Heart right ventricle (tissue), 16 donors: ENCODE measurements around the gene POLK. TPM values are rescaled to one million over a fixed set of nuclear protein-coding genes. Genes with fewer than 3 reads are reported as not detected.
"Not testable (repeated sequence)": the region's sequence is repeated elsewhere in the genome, so short reads cannot be mapped to it uniquely, and the experiment has no call there.

ENCODE experiments used
- ATAC-seq, 8 donors: fragments of 200-7000 bp; cut with Tn5 transposase; one replicate each; pipeline ENCODE4 v1.9.1; 2020; ENCODE audit warnings: mild to moderate bottlenecking in 8 of 8, moderate library complexity in 8 of 8, moderate number of reproducible peaks in 1 of 8
- DNase-seq, 2 donors: peaks; one replicate each; pipeline ENCODE4 v3.0.0-alpha.2; 2020
- H3K27ac ChIP-seq, 10 donors: fragments of 200-600 bp; sonication (generic) in 2 of 10; one replicate each; pipeline versions ENCODE4 v1.5.0 to v1.8.0; 2020 to 2022; ENCODE audit warnings: mild to moderate bottlenecking in 3 of 10
- H3K27me3 ChIP-seq, 7 donors: fragments of 200-600 bp; one replicate each; pipeline ENCODE4 v1.8.0; 2021 to 2022; ENCODE audit warnings: mild to moderate bottlenecking in 2 of 7
- H3K36me3 ChIP-seq, 9 donors: fragments of 200-600 bp; sonication (generic) in 1 of 9; one replicate each; pipeline versions ENCODE4 v1.5.0 to v1.8.0; 2020 to 2022; ENCODE audit warnings: mild to moderate bottlenecking in 2 of 9
- H3K4me1 ChIP-seq, 9 donors: fragments of 200-600 bp; sonication (generic) in 1 of 9; one replicate each; pipeline versions ENCODE4 v1.5.0 to v1.8.0; 2020 to 2022; ENCODE audit warnings: mild to moderate bottlenecking in 4 of 9
- H3K4me3 ChIP-seq, 10 donors: fragments of 200-600 bp; sonication (generic) in 2 of 10; one replicate each; pipeline versions ENCODE4 v1.5.0 to v1.8.0; 2020 to 2022; ENCODE audit warnings: mild to moderate bottlenecking in 7 of 10, moderate library complexity in 2 of 10
- H3K9me3 ChIP-seq, 11 donors: fragments of 200-600 bp in 10 of 11; sonication (generic) in 2 of 11; one replicate each; pipeline versions ENCODE4 v1.5.0 to v1.8.0; 2013 to 2022; ENCODE audit warnings: mild to moderate bottlenecking in 2 of 11, control low read depth in 1 of 11, moderate library complexity in 1 of 11
- WGBS, 2 donors: extraction: QIAGEN DNeasy Blood & Tissue Kit; methylation state at CpG; one replicate each; pipeline ENCODE4 v1.1.7; 2013; ENCODE audit warnings: inconsistent platforms in 1 of 2; 5-methylcytosine and 5-hydroxymethylcytosine counted together
- intact Hi-C, 10 donors: fragments of 100-400 bp; cut with DNase I; formaldehyde crosslinking; loops; one replicate each; pipeline versions ENCODE4 v1.11.1 to v1.14.2; 2022
- polyA plus RNA-seq, 2 donors: library from polyadenylated mRNA; stranded (reverse); fragments of 200-250 nt; gene quantifications; one replicate each; pipeline ENCODE4 v1.2.3, GENCODE V29; 2013
- total RNA-seq, 10 donors: library from RNA; stranded (reverse); fragmentation: NEBNext Ultra II Directional in 3 of 10; extraction: Animal tissue kit (Norgen Biotek cat#: 25700) in 3 of 10; gene quantifications; one replicate each; pipeline versions ENCODE4 v1.2.1 to v1.2.4, GENCODE V29; 2021 to 2023
- TF ChIP-seq, protein P1 (sequence below), 9 donors: fragments of 200-600 bp; sonication (generic) in 2 of 9; IDR thresholded peaks; one replicate each; pipeline versions ENCODE4 v1.5.0 to v1.8.0; 2021 to 2022; ENCODE audit warnings: antibody characterized with exemption in 9 of 9, mild to moderate bottlenecking in 5 of 9, moderate library complexity in 1 of 9
- donor health status: Arrhythmogenic right ventricular cardiomyopathy.
- donor health status: ischemic (EF 13 %, LVEDD 7.1; RV severe dilation, severe dysfunction).
- donor health status: healthy with polysubstance abuse.
- donor health status: DM: no; HTN: yes; CAD: no.
- donor health status: DM: no; HTN: no; CAD: no.
- donor health status: ischemic (EF 25% LVEDD 6.9; RV normal size, moderate dysfunction).
- donor health status: ischemic (EF 25% LVEDD 5.7; RV mildly dilated, moderate dysfunction).
- donor health status: healthy.
- donor health status: DM: yes; HTN: yes; CAD: no.
- donor health status: Ischemic cardiomyopathy.
- donor health status: ischemic (EF 35%, LVEDD 5.7; RV mildly dilated, moderate dysfunction).
- donor health status: nonischemic (EF 11% LVEDD 7.7; RV severe dilation, severe dysfunction).
- donor health status: DM: yes; HTN: yes; CAD: no.
- donor health status: PGD.
- donor health status: ischemic (EF 29% LVEDD 5.4; RV normal size, mild dysfunction).
- donor health status: nonischemic (EF 23%, LVEDD 6.1; RV moderate dilation, normal function).

The POLK gene
- total and polyA plus RNA-seq, 12 donors, result 4.0 to 27.2 (median 22.6) TPM

DNA sequence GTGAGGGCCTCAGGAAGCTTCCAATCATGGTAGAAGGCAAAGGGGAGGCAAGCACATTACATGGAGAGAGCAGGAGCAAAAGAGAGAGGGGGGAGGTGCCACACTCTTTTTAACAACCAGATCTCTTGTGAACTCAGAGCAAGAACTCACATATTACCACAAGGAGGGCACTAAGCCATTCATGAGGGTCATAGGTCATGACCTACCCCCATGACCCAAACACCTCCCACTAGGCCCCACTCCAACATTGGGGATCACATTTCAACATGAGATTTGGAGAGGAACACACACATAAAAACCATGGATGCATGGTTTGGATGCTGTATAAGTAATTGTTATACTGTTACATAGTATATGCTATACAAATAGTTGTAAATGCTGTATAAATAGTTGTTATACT is 17.5 kb downstream of the POLK start:
- TF ChIP-seq, protein P1, sequence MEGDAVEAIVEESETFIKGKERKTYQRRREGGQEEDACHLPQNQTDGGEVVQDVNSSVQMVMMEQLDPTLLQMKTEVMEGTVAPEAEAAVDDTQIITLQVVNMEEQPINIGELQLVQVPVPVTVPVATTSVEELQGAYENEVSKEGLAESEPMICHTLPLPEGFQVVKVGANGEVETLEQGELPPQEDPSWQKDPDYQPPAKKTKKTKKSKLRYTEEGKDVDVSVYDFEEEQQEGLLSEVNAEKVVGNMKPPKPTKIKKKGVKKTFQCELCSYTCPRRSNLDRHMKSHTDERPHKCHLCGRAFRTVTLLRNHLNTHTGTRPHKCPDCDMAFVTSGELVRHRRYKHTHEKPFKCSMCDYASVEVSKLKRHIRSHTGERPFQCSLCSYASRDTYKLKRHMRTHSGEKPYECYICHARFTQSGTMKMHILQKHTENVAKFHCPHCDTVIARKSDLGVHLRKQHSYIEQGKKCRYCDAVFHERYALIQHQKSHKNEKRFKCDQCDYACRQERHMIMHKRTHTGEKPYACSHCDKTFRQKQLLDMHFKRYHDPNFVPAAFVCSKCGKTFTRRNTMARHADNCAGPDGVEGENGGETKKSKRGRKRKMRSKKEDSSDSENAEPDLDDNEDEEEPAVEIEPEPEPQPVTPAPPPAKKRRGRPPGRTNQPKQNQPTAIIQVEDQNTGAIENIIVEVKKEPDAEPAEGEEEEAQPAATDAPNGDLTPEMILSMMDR (IDR thresholded peaks at IDR 0.05), result no peak
- ATAC-seq (no peak), DNase-seq (no peak)
- no peaks in the 10 kb centered on the region for H3K27me3 ChIP-seq
- intact Hi-C loops, result no loop called here
- H3K27ac ChIP-seq, result no peak overlapping the region
- H3K4me1 ChIP-seq, result peaks cover 0 to 26% (median 8%) of the 10 kb centered on the region in 9 donors
- peaks cover 0 to 21% (median 6%) of the 10 kb centered on the region in 11 donors for H3K9me3 ChIP-seq
- no peak overlapping the region for H3K4me3 ChIP-seq
- peaks cover 0 to 5% (median 0%) of the 10 kb centered on the region in 9 donors for H3K36me3 ChIP-seq

DNA sequence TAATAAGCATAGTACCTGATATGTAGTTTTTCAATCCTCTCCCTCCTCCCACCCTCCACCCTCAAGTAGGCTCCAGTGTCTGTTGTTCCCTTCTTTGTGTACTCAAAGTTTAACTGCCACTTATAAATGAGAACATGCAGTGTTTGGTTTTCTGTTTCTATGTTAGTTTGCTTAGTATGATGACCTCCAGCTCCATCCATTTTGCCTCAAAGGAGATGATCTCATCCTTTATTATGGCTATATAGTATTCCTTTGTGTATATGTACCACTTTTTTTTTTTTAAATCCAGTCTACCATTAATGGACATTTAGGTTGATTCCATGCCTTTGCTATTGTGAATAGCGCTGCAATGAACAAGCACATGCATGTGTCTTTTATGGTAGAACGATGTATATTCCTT is 20.5 kb downstream of the POLK start:
- TF ChIP-seq, protein P1 (IDR thresholded peaks at IDR 0.05), result no peak
- ATAC-seq, result no peak
- Histone ChIP-seq H3K4me3 (no peak overlapping the region), H3K27me3 (no peaks in the 10 kb centered on the region), H3K4me1 (peaks cover 0 to 15% (median 10%) of the 10 kb centered on the region in 9 donors), H3K9me3 (peaks cover 0 to 36% (median 14%) of the 10 kb centered on the region in 11 donors), H3K27ac (no peak overlapping the region), H3K36me3 (peaks cover 0 to 15% (median 0%) of the 10 kb centered on the region in 9 donors)
- DNase-seq, result no peak
- WGBS, 2 donors, result 98 to 99% methylated on average over 2 of the region's 2 CpGs
- intact Hi-C loops, result no loop called here

DNA sequence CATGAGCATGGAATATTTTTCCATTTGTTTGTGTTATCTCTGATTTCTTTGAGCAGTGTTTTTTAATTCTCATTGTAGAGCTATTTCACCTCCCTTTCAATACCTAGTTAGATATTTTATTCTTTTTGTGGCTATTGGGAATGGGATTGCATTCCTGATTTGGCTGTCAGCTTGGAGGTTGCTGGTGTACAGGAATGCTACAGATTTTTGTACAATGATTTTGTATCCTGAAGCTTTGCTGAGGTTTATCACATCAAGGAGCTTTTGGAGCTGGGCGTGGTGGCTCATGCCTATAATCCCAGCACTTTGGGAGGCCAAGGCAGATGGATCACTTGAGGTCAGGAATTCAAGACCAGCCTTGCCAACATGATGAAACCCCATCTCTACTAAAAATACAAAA is 22.0 kb downstream of the POLK start:
- 95 to 96% methylated on average over 1 of the region's 1 CpG for WGBS, 2 donors
- peaks cover 0 to 30% (median 10%) of the 10 kb centered on the region in 9 donors for H3K4me1 ChIP-seq
- H3K27me3 ChIP-seq, intact Hi-C loops, H3K27ac ChIP-seq, ATAC-seq, H3K4me3 ChIP-seq, DNase-seq: not testable (repeated sequence)
- H3K9me3 ChIP-seq, result peaks cover 0 to 36% (median 14%) of the 10 kb centered on the region in 11 donors
- H3K36me3 ChIP-seq, result peaks cover 0 to 15% (median 0%) of the 10 kb centered on the region in 9 donors

DNA sequence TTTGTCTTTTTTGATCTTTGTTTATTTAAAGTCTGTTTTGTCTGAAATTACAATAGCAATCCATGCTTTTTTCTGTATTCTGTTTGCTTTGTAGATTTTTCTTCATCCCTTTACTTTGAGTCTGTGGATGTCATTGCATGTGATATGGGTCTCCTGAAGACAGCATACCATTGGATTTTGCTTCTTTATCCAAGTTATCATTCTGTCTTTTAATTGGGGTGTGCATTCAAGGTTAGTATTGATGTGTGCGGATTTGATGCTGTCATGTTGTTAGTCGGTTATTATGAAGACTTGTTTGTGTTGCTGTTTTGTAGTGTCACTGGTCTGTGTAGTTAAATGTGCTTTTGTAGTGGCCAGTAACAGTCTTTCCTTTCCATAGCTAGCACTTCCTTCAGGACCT is 23.0 kb downstream of the POLK start:
- Histone ChIP-seq H3K27ac (no peak overlapping the region), H3K27me3 (no peaks in the 10 kb centered on the region), H3K4me3 (no peak overlapping the region), H3K4me1 (peaks cover 0 to 32% (median 14%) of the 10 kb centered on the region in 9 donors), H3K9me3 (peaks cover 0 to 36% (median 14%) of the 10 kb centered on the region in 11 donors), H3K36me3 (peaks cover 0 to 15% (median 0%) of the 10 kb centered on the region in 9 donors)
- ATAC-seq (no peak), DNase-seq (no peak)
- TF ChIP-seq, protein P1 (IDR thresholded peaks at IDR 0.05), result no peak
- intact Hi-C loops, result no loop called here
- WGBS, 2 donors, result 97 to 100% methylated on average over 2 of the region's 2 CpGs

DNA sequence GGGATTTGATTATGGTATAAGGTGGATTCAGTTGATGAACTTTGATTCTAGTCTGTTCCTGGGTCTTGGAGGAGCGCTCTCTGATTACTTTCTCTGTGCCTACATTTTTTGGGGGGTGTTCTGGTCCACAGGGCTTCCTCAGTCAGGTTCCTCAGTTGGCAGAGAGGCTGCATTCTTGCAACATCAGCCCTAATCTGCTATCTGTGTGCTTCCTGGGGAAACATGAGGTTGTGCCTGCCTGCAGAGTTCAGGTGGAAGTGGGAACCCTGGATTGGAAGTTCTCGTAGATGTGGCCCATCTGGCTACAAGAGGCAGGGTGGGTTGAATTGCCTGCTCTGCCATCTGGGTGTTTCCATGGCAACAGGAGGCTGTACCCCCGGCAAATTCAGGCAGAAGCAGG is 24.5 kb downstream of the POLK start:
- H3K4me3 ChIP-seq, result no peak overlapping the region
- DNase-seq, result no peak
- no peaks in the 10 kb centered on the region for H3K27me3 ChIP-seq
- H3K36me3 ChIP-seq, result peaks cover 0 to 25% (median 0%) of the 10 kb centered on the region in 9 donors
- no peak for ATAC-seq
- intact Hi-C loops, result no loop called here
- H3K27ac ChIP-seq, result no peak overlapping the region
- TF ChIP-seq, protein P1 (IDR thresholded peaks at IDR 0.05), result no peak
- H3K9me3 ChIP-seq, result peaks cover 0 to 36% (median 14%) of the 10 kb centered on the region in 11 donors
- 89 to 91% methylated on average over 3 of the region's 3 CpGs for WGBS, 2 donors
- H3K4me1 ChIP-seq, result peaks cover 0 to 32% (median 15%) of the 10 kb centered on the region in 9 donors
